Ovary (tissue), 9 donors: ENCODE data around the gene EDC3. TPM values are rescaled to one million over a fixed set of nuclear protein-coding genes. Genes with fewer than 3 reads are reported as not detected.

Source experiments
- DNase-seq, 5 donors: peaks; one replicate each; pipeline ENCODE4 v3.0.0-alpha.2; 2019 to 2020
- H3K27ac ChIP-seq, 2 donors: fragments of 200-600 bp; one replicate each; pipeline versions ENCODE4 v1.5.1 to v1.8.0; 2019 to 2022
- H3K27me3 ChIP-seq: fragments of 200-600 bp; one replicate; pipeline ENCODE4 v1.8.0; 2022
- H3K36me3 ChIP-seq: fragments of 200-600 bp; sonication (generic); one replicate; pipeline ENCODE4 v1.5.1; 2019
- H3K4me1 ChIP-seq: one replicate; pipeline ENCODE4 v1.8.1; 2013; ENCODE audit warnings: mild to moderate bottlenecking, moderate library complexity; ENCODE audit not compliant: insufficient read depth
- H3K4me3 ChIP-seq: fragments of 200-600 bp; sonication (generic); one replicate; pipeline ENCODE4 v1.5.1; 2017
- H3K9me3 ChIP-seq, 2 donors: fragments of 200-600 bp in 1 of 2; sonication (generic) in 1 of 2; one replicate each; pipeline versions ENCODE4 v1.5.1 to v1.8.1; 2013 to 2019; ENCODE audit warnings: mild to moderate bottlenecking in 1 of 2, moderate library complexity in 1 of 2
- EP300 ChIP-seq: sonication (generic); formaldehyde crosslinking; IDR thresholded peaks from one replicate; pipeline ENCODE4 v1.6.1; 2017; ENCODE audit warnings: antibody characterized with exemption
- POLR2A ChIP-seq: fragments of 450-650 bp; IDR thresholded peaks from one replicate; pipeline ENCODE4 v1.6.1; 2017; ENCODE audit warnings: antibody characterized with exemption, mild to moderate bottlenecking, moderate library complexity
- WGBS, 3 donors: extraction: QIAGEN DNeasy Blood & Tissue Kit in 1 of 3; methylation state at CpG; one replicate each; pipeline versions ENCODE4 v1.1.5 to v1.1.7; 2013 to 2017; 5-methylcytosine and 5-hydroxymethylcytosine counted together
- intact Hi-C, 4 donors: fragments of 100-400 bp; cut with DNase I; formaldehyde crosslinking; loops; one replicate each; pipeline versions ENCODE4 v1.11.0 to v1.15.1; 2022 to 2023
- polyA plus RNA-seq, 2 donors: library from polyadenylated mRNA; stranded (reverse); fragments of 200-250 nt in 1 of 2; fragments of 350-450 nt in 1 of 2; fragmentation: Illumina TruSeq in 1 of 2; extraction: RNeasy Lipid Tissue Mini Kit (QIAGEN cat#74804) in 1 of 2; gene quantifications; one replicate each; pipeline ENCODE4 v1.2.3, GENCODE V29; 2013 to 2014
- total RNA-seq, 7 donors: library from RNA; depleted of rRNA in 2 of 7; stranded (reverse); fragments of >200 nt in 2 of 7; fragmentation: NEBNext Ultra II Directional in 3 of 7; extraction: Animal tissue kit (Norgen Biotek cat#: 25700) in 3 of 7; gene quantifications; one replicate each; pipeline versions ENCODE4 v1.1.0 to v1.2.4, GENCODE V29; 2016 to 2023
- TF ChIP-seq, protein P1 (sequence below), 3 donors: fragments of 450-650 bp in 2 of 3; fragments of 200-600 bp in 1 of 3; IDR thresholded peaks; one replicate each; pipeline versions ENCODE4 v1.5.1 to v1.8.0; 2016 to 2022; ENCODE audit warnings: antibody characterized with exemption in 3 of 3, mild to moderate bottlenecking in 1 of 3
- donor health status: DM: no; HTN: no; CAD: no; lungs with moderate emphysema.
- donor health status: DM: no; HTN: no; CAD: no.
- donor health status: Bipolar disorder and iron deficiency.
- donor health status: DM: yes; HTN: yes; CAD: no.
- donor health status: DM: no; HTN: no; CAD: no.
- donor health status: DM: yes; HTN: yes; CAD: no.

Gene EDC3
- total and polyA plus RNA-seq, 9 donors = 10.6 to 44.5 (median 34.2) TPM

DNA sequence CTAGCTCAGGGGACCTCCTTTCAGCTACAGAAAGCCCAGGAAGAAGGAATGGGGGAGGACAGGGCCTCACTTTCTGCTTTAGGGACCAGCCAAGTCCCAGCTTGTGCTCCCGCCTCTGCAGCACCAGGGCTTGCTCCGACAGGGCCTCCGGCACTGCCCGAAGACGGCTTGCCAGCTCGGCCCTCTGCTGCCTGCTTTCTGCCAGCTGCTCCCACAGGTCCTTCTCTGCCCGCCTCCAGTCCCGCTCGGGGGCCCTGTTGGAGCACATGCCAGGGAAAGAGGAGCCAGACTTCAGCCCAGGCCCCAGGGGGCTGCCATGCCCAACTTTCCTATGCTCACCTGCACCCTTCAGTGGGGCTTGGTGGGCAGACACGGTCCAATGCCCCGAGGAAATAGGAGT is 84.5 kb downstream of the EDC3 start:
- TF ChIP-seq, protein P1, sequence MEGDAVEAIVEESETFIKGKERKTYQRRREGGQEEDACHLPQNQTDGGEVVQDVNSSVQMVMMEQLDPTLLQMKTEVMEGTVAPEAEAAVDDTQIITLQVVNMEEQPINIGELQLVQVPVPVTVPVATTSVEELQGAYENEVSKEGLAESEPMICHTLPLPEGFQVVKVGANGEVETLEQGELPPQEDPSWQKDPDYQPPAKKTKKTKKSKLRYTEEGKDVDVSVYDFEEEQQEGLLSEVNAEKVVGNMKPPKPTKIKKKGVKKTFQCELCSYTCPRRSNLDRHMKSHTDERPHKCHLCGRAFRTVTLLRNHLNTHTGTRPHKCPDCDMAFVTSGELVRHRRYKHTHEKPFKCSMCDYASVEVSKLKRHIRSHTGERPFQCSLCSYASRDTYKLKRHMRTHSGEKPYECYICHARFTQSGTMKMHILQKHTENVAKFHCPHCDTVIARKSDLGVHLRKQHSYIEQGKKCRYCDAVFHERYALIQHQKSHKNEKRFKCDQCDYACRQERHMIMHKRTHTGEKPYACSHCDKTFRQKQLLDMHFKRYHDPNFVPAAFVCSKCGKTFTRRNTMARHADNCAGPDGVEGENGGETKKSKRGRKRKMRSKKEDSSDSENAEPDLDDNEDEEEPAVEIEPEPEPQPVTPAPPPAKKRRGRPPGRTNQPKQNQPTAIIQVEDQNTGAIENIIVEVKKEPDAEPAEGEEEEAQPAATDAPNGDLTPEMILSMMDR (IDR thresholded peaks at IDR 0.05) = no peak
- no peak for TF ChIP-seq POLR2A
- TF ChIP-seq EP300 = no peak
- Histone ChIP-seq H3K9me3 (no peaks in the 10 kb centered on the region), H3K27me3 (no peaks in the 10 kb centered on the region), H3K36me3 (no peaks in the 10 kb centered on the region), H3K4me3 (no peak overlapping the region), H3K4me1 (peaks cover 9% of the 10 kb centered on the region), H3K27ac (no peak overlapping the region)
- 82 to 87% (median 83%) methylated on average over 11 of the region's 11 CpGs for WGBS, 3 donors
- intact Hi-C loops = no loop called here
- DNase-seq = no peak

DNA sequence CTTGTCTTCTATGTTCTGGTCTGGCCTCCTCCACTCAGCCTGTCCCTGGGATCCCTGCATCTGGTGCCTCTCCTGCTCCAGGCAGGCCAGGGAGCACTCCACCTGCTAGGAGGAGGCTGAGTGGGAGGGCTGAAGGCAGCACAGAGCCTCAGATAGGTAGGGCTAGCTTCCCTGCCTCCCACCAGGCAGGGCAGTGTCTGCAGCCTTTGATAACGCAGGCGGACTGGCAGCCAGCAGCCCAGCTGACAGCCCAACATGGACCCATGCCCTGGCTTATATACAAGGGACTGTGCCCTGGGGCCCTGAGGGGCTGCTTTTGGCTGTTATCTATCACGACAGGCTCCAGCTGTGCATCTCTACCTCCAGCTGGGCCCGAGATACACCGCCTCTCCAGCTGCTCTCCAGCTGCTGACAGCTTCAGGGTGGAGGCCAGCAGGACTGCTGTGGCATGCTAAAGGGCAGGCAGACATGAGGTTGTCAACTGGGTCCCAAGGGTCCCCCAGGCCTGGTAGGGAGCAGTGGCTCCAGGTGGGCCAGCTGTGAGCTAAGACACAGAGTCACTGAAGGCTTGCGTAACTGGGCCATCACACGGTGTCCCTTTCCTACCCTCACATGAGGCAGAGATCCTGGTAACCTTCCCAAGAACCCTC is 85.4 kb downstream of the EDC3 start:
- H3K4me1 ChIP-seq = peaks cover 9% of the 10 kb centered on the region
- intact Hi-C loops = no loop called here
- no peaks in the 10 kb centered on the region for H3K27me3 ChIP-seq
- no peaks in the 10 kb centered on the region for H3K36me3 ChIP-seq
- TF ChIP-seq, protein P1 (IDR thresholded peaks at IDR 0.05) = no peak
- TF ChIP-seq EP300 = no peak
- no peak for TF ChIP-seq POLR2A
- no peak overlapping the region for H3K4me3 ChIP-seq
- H3K9me3 ChIP-seq = no peaks in the 10 kb centered on the region
- peak in 2 of 5 donors; percentile 43 to 52 for DNase-seq
- 11 to 33% (median 13%) methylated on average over 7 of the region's 7 CpGs for WGBS, 3 donors
- no peak overlapping the region for H3K27ac ChIP-seq

DNA sequence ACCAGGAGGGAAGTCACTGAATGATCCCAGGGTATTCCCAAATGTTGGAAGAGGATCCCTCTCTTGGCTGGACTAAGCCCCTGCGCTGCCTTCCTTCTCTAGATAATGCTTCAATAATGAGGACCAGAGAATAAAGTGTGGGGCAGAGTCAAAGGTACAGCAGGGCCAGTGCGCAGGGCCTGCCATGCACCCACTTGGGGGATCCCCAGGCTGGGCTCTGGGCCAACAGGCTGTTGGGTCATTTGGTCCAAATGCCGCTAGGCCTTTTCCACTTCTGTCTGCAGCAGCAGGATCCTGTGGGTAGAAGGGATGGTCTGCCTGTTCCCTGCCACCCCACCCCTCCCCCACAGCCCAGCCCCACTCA is 85.9 kb downstream of the EDC3 start:
- H3K4me3 ChIP-seq = no peak overlapping the region
- H3K27me3 ChIP-seq = no peaks in the 10 kb centered on the region
- H3K9me3 ChIP-seq = no peaks in the 10 kb centered on the region
- peaks cover 9% of the 10 kb centered on the region for H3K4me1 ChIP-seq
- no peak for TF ChIP-seq POLR2A
- TF ChIP-seq, protein P1 (IDR thresholded peaks at IDR 0.05) = no peak
- no peak for TF ChIP-seq EP300
- no peak overlapping the region for H3K27ac ChIP-seq
- no peaks in the 10 kb centered on the region for H3K36me3 ChIP-seq
- no peak for DNase-seq
- 39 to 66% (median 43%) methylated on average over 3 of the region's 3 CpGs for WGBS, 3 donors
- intact Hi-C loops = no loop called here

DNA sequence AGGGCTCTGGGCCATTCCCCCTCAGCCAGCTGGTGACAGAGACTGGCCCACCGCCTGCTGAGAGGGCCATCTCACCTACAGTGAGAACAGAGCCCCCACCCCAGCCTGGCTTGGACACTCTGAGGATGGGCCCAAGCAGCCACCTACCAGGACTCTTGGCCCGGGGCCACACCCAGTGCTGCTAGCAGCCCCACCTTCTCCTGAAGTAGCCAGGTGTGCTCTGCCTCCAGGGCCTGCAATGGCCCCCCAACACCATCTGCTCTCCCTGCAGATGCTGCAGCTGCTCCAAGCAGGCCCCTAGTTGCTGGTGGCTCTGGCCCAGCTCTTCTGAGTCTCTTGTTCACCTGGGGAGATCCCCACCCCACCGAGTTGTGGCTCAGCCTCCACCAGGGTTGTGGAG is 87.0 kb downstream of the EDC3 start:
- intact Hi-C loops = no loop called here
- no peak overlapping the region for H3K4me3 ChIP-seq
- TF ChIP-seq POLR2A (no peak), EP300 (no peak)
- TF ChIP-seq, protein P1 (IDR thresholded peaks at IDR 0.05) = no peak
- H3K27ac ChIP-seq = no peak overlapping the region
- H3K9me3 ChIP-seq = no peaks in the 10 kb centered on the region
- H3K4me1 ChIP-seq = peaks cover 9% of the 10 kb centered on the region
- whole genome bisulfite sequencing, 3 donors = 70 to 93% (median 75%) methylated on average over 3 of the region's 3 CpGs
- no peak for DNase-seq
- H3K36me3 ChIP-seq = no peaks in the 10 kb centered on the region
- H3K27me3 ChIP-seq = no peaks in the 10 kb centered on the region
